Inferior parietal cortex (tissue), 1 donor: Measurements from ENCODE around the gene KCNT1.
"Not testable (repeated sequence)": the region's sequence is repeated elsewhere in the genome, so short reads cannot be mapped to it uniquely, and the experiment has no call there.

Source experiments
- DNase-seq: peaks from one replicate; pipeline ENCODE4 v3.0.0-alpha.2; 2016; ENCODE audit errors: extremely low spot score

KCNT1 gene

GRCh38 chr9:135672786-135673185, 29.2 kb upstream of the KCNT1 start:
- DNase-seq: not testable (repeated sequence)

GRCh38 chr9:135673941-135674340, 28.0 kb upstream of the KCNT1 start:
- DNase-seq: no peak

GRCh38 chr9:135674977-135675376, 27.0 kb upstream of the KCNT1 start:
- DNase-seq: no peak

GRCh38 chr9:135676891-135677290, 25.1 kb upstream of the KCNT1 start:
- DNase-seq: no peak

GRCh38 chr9:135677641-135678168, 24.3 kb upstream of the KCNT1 start:
- DNase-seq: no peak

- no peak for DNase-seq
These were observed 23.6 kb upstream of the KCNT1 start for GRCh38 chr9:135678236-135679017.

- DNase-seq: no peak
These were observed 21.9 kb upstream of the KCNT1 start for GRCh38 chr9:135680056-135680455.

GRCh38 chr9:135681161-135681560, 20.8 kb upstream of the KCNT1 start:
- DNase-seq: no peak

GRCh38 chr9:135683401-135684034, 18.5 kb upstream of the KCNT1 start:
- DNase-seq: no peak

- DNase-seq: no peak
These were observed 17.3 kb upstream of the KCNT1 start for GRCh38 chr9:135684691-135685090.

GRCh38 chr9:135687216-135687615, 14.8 kb upstream of the KCNT1 start:
- DNase-seq: no peak

GRCh38 chr9:135689011-135689410, 13.0 kb upstream of the KCNT1 start:
- no peak for DNase-seq

- no peak for DNase-seq
These were observed 11.0 kb upstream of the KCNT1 start for GRCh38 chr9:135690836-135691570.

- DNase-seq: peak; percentile 34
These were observed 9.6 kb upstream of the KCNT1 start for GRCh38 chr9:135692410-135692809.

- peak; percentile 30 for DNase-seq
These were observed 8.7 kb upstream of the KCNT1 start for GRCh38 chr9:135693265-135693664.

- no peak for DNase-seq
These were observed 8.2 kb upstream of the KCNT1 start for GRCh38 chr9:135693771-135694170.

- DNase-seq: no peak
These were observed 7.6 kb upstream of the KCNT1 start for GRCh38 chr9:135694414-135694813.

- DNase-seq: no peak
These were observed 6.9 kb upstream of the KCNT1 start for GRCh38 chr9:135695036-135695435.

GRCh38 chr9:135695642-135696041, 6.3 kb upstream of the KCNT1 start:
- no peak for DNase-seq

GRCh38 chr9:135696446-135696845, 5.5 kb upstream of the KCNT1 start:
- no peak for DNase-seq

GRCh38 chr9:135697226-135697625, 4.8 kb upstream of the KCNT1 start:
- no peak for DNase-seq

GRCh38 chr9:135698236-135698635, 3.7 kb upstream of the KCNT1 start:
- no peak for DNase-seq
